K562 (cell line): ENCODE measurements around the gene HIPK2. TPM values are rescaled to one million over a fixed set of nuclear protein-coding genes. Genes with fewer than 3 reads are reported as not detected.
A peak's percentile ranks its signal among the peaks of the same experiment; 100 is the strongest.

Experiments
- ELF1 ChIP-seq: fragments of 200-800 bp; sonication (Bioruptor generic); IDR thresholded peaks from 2 replicates; pipeline ENCODE4 v1.6.1; 2016; ENCODE audit warnings: missing genetic modification characterization, missing compliant biosample characterization
- NCOA1 ChIP-seq: fragments of 450-650 bp; IDR thresholded peaks from 2 replicates; pipeline ENCODE4 v1.6.1; 2016; ENCODE audit warnings: low read depth
- NFRKB ChIP-seq: fragments of 450-650 bp; IDR thresholded peaks from 2 replicates; pipeline ENCODE4 v1.6.1; 2016; ENCODE audit warnings: low read depth
- TBP ChIP-seq: optimal IDR thresholded peaks from 2 replicates; pipeline ENCODE3; 2011; ENCODE audit warnings: low read depth, low read length, improper control_type of control experiment
- polyA plus RNA-seq, 8 experiments: library from polyadenylated mRNA; depleted of rRNA in 4 of 8; stranded (reverse) in 5 of 8; unstranded in 3 of 8; fragments of >200 nt; fragmentation: Nextera tagmentation in 2 of 8; fragmentation: Illumina TruSeq in 1 of 8; extraction: Ambion mirVana in 2 of 8; extraction: Trizol in 1 of 8; gene quantifications; 2 replicates each; pipeline versions ENCODE4 v1.2.1 to v1.2.3, GENCODE V29; 2011 to 2014; ENCODE audit warnings: inconsistent platforms in 1 of 8, missing spikeins in 1 of 8
- total RNA-seq, 7 experiments: library from RNA; depleted of rRNA in 6 of 7; stranded (reverse); fragments of >200 nt in 6 of 7; fragmentation: Illumina TruSeq in 2 of 7; extraction: Trizol in 2 of 7; gene quantifications; 2 replicates each; pipeline versions ENCODE4 v1.2.1 to v1.2.3, GENCODE V29; 2011 to 2021; ENCODE audit warnings: low replicate concordance in 1 of 7
- TF ChIP-seq, protein P1 (sequence below): fragments of 450-650 bp; IDR thresholded peaks from 2 replicates; pipeline ENCODE4 v1.6.1; 2016; ENCODE audit warnings: mild to moderate bottlenecking, moderate library complexity
- TF ChIP-seq, protein P2 (sequence below): fragments of 450-650 bp; IDR thresholded peaks from 2 replicates; pipeline ENCODE4 v1.6.1; 2018; ENCODE audit warnings: mild to moderate bottlenecking, low read depth; ENCODE audit not compliant: partially characterized antibody
- TF ChIP-seq, protein P3 (sequence below), 2 experiments: fragments of 450-650 bp; IDR thresholded peaks; 2 replicates each; pipeline ENCODE4 v1.6.1; 2018; ENCODE audit warnings: mild to moderate bottlenecking in 2 of 2, low read depth in 1 of 2; ENCODE audit not compliant: partially characterized antibody in 2 of 2
- TF ChIP-seq, protein P4 (sequence below): fragments of 450-650 bp; formaldehyde crosslinking; IDR thresholded peaks from 2 replicates; pipeline ENCODE4 v1.4.0; 2020; ENCODE audit warnings: mild to moderate bottlenecking, mixed read lengths

The HIPK2 gene
- total and polyA plus RNA-seq, 9 of the 15 experiments (the other 6 are each of a cell fraction or from before 2014, with no cell fraction given): 0.69 to 19.8 (median 5.1) TPM

DNA sequence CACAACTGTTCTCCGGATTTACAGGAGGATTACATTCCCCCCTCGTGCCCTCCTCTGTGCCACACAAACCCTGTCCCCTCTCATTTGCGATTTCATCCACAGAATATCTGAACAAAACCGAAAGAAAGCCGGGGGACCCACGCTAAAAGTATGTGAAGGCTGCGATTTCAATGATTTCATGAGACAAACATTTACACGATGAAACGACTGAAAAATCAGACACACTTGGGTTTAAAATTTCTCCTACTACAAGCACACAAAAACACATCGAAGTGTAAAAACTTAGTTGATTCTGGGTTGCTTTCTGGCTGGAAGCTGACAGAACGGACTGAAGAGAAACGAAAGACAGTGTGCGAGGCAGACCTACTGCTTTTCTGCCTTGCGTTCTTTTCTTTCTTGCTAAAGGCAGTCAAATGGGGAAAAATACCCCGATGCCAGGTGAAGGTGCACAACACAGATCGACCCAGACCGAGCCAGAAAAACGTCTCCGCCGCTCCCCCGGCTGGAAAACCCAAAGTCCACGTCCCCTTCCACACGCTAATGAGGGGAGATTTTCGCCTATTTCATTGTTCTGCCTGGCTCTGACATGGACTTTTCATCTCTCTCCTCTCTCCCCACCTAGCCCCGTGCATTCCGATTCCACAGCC is 1.2 kb downstream of the HIPK2 start (continued):
- TF ChIP-seq, protein P1, sequence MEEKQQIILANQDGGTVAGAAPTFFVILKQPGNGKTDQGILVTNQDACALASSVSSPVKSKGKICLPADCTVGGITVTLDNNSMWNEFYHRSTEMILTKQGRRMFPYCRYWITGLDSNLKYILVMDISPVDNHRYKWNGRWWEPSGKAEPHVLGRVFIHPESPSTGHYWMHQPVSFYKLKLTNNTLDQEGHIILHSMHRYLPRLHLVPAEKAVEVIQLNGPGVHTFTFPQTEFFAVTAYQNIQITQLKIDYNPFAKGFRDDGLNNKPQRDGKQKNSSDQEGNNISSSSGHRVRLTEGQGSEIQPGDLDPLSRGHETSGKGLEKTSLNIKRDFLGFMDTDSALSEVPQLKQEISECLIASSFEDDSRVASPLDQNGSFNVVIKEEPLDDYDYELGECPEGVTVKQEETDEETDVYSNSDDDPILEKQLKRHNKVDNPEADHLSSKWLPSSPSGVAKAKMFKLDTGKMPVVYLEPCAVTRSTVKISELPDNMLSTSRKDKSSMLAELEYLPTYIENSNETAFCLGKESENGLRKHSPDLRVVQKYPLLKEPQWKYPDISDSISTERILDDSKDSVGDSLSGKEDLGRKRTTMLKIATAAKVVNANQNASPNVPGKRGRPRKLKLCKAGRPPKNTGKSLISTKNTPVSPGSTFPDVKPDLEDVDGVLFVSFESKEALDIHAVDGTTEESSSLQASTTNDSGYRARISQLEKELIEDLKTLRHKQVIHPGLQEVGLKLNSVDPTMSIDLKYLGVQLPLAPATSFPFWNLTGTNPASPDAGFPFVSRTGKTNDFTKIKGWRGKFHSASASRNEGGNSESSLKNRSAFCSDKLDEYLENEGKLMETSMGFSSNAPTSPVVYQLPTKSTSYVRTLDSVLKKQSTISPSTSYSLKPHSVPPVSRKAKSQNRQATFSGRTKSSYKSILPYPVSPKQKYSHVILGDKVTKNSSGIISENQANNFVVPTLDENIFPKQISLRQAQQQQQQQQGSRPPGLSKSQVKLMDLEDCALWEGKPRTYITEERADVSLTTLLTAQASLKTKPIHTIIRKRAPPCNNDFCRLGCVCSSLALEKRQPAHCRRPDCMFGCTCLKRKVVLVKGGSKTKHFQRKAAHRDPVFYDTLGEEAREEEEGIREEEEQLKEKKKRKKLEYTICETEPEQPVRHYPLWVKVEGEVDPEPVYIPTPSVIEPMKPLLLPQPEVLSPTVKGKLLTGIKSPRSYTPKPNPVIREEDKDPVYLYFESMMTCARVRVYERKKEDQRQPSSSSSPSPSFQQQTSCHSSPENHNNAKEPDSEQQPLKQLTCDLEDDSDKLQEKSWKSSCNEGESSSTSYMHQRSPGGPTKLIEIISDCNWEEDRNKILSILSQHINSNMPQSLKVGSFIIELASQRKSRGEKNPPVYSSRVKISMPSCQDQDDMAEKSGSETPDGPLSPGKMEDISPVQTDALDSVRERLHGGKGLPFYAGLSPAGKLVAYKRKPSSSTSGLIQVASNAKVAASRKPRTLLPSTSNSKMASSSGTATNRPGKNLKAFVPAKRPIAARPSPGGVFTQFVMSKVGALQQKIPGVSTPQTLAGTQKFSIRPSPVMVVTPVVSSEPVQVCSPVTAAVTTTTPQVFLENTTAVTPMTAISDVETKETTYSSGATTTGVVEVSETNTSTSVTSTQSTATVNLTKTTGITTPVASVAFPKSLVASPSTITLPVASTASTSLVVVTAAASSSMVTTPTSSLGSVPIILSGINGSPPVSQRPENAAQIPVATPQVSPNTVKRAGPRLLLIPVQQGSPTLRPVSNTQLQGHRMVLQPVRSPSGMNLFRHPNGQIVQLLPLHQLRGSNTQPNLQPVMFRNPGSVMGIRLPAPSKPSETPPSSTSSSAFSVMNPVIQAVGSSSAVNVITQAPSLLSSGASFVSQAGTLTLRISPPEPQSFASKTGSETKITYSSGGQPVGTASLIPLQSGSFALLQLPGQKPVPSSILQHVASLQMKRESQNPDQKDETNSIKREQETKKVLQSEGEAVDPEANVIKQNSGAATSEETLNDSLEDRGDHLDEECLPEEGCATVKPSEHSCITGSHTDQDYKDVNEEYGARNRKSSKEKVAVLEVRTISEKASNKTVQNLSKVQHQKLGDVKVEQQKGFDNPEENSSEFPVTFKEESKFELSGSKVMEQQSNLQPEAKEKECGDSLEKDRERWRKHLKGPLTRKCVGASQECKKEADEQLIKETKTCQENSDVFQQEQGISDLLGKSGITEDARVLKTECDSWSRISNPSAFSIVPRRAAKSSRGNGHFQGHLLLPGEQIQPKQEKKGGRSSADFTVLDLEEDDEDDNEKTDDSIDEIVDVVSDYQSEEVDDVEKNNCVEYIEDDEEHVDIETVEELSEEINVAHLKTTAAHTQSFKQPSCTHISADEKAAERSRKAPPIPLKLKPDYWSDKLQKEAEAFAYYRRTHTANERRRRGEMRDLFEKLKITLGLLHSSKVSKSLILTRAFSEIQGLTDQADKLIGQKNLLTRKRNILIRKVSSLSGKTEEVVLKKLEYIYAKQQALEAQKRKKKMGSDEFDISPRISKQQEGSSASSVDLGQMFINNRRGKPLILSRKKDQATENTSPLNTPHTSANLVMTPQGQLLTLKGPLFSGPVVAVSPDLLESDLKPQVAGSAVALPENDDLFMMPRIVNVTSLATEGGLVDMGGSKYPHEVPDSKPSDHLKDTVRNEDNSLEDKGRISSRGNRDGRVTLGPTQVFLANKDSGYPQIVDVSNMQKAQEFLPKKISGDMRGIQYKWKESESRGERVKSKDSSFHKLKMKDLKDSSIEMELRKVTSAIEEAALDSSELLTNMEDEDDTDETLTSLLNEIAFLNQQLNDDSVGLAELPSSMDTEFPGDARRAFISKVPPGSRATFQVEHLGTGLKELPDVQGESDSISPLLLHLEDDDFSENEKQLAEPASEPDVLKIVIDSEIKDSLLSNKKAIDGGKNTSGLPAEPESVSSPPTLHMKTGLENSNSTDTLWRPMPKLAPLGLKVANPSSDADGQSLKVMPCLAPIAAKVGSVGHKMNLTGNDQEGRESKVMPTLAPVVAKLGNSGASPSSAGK: no peak
- TF ChIP-seq, protein P2, sequence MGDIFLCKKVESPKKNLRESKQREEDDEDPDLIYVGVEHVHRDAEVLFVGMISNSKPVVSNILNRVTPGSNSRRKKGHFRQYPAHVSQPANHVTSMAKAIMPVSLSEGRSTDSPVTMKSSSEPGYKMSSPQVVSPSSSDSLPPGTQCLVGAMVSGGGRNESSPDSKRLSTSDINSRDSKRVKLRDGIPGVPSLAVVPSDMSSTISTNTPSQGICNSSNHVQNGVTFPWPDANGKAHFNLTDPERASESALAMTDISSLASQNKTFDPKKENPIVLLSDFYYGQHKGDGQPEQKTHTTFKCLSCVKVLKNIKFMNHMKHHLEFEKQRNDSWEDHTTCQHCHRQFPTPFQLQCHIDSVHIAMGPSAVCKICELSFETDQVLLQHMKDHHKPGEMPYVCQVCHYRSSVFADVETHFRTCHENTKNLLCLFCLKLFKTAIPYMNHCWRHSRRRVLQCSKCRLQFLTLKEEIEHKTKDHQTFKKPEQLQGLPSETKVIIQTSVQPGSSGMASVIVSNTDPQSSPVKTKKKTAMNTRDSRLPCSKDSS: no peak
- TF ChIP-seq, protein P3, sequence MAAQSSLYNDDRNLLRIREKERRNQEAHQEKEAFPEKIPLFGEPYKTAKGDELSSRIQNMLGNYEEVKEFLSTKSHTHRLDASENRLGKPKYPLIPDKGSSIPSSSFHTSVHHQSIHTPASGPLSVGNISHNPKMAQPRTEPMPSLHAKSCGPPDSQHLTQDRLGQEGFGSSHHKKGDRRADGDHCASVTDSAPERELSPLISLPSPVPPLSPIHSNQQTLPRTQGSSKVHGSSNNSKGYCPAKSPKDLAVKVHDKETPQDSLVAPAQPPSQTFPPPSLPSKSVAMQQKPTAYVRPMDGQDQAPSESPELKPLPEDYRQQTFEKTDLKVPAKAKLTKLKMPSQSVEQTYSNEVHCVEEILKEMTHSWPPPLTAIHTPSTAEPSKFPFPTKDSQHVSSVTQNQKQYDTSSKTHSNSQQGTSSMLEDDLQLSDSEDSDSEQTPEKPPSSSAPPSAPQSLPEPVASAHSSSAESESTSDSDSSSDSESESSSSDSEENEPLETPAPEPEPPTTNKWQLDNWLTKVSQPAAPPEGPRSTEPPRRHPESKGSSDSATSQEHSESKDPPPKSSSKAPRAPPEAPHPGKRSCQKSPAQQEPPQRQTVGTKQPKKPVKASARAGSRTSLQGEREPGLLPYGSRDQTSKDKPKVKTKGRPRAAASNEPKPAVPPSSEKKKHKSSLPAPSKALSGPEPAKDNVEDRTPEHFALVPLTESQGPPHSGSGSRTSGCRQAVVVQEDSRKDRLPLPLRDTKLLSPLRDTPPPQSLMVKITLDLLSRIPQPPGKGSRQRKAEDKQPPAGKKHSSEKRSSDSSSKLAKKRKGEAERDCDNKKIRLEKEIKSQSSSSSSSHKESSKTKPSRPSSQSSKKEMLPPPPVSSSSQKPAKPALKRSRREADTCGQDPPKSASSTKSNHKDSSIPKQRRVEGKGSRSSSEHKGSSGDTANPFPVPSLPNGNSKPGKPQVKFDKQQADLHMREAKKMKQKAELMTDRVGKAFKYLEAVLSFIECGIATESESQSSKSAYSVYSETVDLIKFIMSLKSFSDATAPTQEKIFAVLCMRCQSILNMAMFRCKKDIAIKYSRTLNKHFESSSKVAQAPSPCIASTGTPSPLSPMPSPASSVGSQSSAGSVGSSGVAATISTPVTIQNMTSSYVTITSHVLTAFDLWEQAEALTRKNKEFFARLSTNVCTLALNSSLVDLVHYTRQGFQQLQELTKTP (IDR thresholded peaks at IDR 0.05; ENCODE audit: low read depth in 1 of 2, partially characterized antibody in 2 of 2): peak in 1 of 2 experiments; percentile 38
- TF ChIP-seq TBP (peak; percentile 11), NFRKB (no peak), ELF1 (tag) (no peak), NCOA1 (no peak)
- TF ChIP-seq, protein P4, sequence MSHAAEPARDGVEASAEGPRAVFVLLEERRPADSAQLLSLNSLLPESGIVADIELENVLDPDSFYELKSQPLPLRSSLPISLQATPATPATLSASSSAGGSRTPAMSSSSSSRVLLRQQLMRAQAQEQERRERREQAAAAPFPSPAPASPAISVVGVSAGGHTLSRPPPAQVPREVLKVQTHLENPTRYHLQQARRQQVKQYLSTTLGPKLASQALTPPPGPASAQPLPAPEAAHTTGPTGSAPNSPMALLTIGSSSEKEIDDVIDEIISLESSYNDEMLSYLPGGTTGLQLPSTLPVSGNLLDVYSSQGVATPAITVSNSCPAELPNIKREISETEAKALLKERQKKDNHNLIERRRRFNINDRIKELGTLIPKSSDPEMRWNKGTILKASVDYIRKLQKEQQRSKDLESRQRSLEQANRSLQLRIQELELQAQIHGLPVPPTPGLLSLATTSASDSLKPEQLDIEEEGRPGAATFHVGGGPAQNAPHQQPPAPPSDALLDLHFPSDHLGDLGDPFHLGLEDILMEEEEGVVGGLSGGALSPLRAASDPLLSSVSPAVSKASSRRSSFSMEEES: no peak
